RKO (cell line): Measurements from ENCODE around the gene CDK12.
"Not testable (repeated sequence)": the region's sequence is repeated elsewhere in the genome, so short reads cannot be mapped to it uniquely, and the experiment has no call there.

ENCODE experiments used
- DNase-seq: peaks from one replicate; pipeline ENCODE4 v3.0.0-alpha.2; 2016; ENCODE audit warnings: low spot score

CDK12 gene

DNA sequence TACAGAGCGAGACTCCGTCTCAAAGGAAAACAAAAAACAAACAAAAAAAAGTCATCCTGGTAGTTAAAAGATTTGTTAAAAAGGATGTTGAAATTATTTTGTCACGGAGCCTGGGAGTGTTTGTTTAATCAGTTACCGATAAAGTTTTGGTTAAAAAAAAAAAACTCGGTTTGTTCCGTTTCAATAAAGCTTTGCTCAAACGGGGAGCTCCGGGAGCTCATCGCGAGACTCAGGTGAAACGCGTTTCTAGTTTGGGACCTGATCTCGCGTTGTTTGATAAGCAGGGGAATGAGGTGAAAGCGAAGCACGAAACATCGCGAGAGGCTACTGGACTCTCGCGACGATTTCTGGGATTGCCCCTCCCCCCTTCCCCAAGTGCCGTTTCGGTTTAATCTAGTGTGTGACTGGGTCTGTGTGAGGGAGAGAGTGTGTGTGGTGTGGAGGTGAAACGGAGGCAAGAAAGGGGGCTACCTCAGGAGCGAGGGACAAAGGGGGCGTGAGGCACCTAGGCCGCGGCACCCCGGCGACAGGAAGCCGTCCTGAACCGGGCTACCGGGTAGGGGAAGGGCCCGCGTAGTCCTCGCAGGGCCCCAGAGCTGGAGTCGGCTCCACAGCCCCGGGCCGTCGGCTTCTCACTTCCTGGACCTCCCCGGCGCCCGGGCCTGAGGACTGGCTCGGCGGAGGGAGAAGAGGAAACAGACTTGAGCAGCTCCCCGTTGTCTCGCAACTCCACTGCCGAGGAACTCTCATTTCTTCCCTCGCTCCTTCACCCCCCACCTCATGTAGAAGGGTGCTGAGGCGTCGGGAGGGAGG lies at the start of gene CDK12:
TSS of gene CDK12 (plus strand) at position 374 of the 813 bp plus-strand sequence. CDS start 586 bp downstream, outside the sequence.
- DNase-seq = peak; percentile 99

DNA sequence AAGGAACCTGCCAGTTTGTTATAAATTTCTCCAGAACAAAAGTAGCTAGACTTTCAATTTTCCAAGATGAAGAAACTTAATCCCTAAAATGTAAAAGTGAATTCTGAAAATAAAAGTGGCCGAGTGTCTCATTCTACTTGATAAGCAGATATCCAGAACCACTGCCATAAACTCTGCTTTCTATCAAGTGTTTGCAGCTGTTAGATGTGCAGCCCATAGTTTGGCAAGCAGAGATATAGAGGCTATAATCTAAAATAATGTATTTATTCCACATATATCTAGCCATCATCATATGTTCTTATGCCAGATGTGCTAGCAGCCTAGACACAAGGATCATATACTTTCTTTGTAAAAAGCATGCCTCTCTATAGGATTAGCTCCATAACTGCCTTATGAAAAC lies 45.1 kb upstream of the CDK12 start:
- no peak for DNase-seq

DNA sequence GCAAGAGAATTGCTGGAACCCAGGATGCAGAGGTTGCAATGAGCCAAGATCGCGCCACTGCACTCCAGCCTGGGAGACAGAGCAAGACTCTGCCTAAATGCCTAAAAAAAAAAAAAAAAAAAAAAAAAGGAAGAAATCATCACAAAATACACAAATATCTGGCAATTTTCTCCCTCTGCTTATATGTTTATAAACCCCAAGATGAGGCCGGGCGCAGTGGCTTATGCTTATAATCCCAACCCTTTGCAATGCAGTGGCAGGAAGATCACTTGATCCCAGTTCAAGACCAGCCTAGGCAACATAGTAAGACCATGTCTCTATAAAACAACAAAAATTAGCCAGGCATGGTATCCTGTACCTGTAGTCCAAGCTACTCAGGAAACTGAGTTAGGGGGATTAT lies 31.7 kb upstream of the CDK12 start:
- DNase-seq = no peak

DNA sequence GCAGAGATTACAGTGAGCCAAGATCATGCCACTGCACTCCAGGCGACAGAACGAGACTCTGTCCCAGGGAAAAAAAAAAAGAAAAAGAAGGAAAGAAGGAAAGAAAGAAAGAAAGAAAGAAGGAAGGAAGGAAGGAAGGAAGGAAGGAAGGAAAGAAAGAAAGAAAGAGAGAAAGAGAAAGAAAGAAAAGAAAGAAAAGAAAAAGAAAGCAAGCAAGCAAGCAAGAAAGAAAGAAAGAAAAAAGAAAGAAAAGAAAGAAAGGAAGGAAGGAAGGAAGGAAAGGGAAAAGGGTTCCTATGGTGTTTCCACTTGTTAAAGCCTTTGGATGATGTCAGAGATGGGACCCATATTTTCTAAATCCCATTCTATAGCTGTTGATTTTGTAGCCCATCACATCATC lies 21.4 kb upstream of the CDK12 start:
- DNase-seq = not testable (repeated sequence)

DNA sequence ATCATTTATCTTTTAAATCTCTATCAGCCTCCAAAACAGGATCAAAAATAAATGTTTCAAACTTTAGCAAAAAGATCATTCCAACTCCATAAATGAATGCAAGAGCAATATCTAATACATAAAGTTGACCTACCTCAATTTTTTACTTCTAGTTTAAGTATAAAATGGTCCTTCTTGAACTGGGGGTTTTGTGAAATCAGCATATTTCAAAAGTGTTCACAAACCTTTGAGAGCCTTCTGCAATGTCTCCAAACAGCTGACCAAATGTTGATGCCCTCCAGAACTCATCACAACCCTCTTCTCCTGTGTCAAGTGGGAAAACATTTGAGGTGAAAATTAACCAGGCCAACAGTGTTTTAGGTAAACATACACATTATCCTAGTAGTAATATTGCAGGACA lies 18.0 kb upstream of the CDK12 start:
- no peak for DNase-seq

DNA sequence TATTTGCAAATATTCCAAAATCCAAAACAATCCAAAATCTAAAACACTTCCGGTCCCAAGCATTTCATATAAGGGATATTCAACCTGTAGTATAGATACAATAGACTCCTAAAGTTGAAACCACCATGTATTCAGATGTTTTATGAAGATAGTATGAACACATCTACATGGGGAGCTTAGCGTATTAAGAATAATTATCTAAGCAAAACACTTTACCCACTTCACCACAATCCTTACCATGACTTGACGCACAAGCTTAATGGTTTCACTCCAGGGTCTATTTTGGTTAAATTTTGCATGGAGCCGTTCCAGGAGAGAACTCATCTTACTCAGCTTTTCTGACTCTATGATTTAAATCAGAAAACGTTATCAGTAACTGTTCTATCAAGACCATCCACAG lies 13.7 kb upstream of the CDK12 start:
- no peak for DNase-seq

DNA sequence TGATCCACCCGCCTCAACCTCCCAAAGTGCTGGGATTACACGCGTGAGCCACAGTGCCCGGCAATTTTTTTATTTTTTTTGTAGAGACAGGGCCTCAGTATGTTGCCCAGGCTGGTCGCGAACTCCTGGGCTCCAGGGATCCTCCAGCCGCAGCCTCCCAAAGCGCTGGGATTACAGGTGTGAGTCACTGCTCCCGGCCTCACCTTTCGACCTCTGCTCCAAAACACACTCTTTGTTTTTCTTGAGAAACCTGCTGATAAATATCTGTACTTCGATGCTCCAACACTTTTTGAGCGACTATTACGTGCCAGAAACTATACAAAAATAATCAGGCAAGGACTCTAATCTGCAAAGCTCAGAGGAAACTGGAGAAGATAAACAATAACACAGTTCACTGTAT lies 11.2 kb upstream of the CDK12 start:
- peak; percentile 52 for DNase-seq

DNA sequence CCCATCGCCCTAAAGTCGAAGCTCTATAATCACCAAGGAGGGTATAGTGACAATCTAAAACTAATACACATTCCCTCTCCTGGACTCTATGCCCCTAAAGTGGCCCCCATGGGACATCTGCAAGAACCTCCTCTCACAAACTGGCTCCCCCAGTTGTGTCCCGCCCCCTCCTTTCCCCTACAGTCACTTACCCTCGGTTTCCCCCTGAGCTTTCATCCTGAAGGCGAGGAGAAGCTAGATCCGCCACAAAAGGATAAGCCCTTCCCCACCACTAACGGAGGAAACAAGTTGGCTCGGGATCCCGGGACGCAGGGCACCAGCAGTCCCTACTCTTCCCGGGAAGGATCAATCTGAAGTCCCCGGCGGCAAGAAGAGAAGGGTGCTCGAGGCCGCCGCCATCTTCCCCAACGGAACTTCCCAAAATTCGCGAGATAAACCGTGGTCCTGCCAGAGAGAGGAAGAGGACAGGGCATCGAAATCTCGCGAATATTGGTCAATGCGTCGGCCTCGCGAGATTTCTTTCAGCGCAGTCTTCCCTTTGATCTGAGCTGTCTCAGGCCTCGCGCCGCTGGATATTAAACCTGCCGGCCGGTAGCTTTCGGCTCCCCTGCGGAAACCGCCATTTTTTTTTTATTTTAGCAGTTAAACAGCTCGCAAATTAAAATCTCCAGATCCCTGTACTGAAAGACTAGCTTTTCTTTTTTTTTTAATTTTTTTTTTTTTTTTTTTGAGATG lies 10.3 kb upstream of the CDK12 start, which contains the start of gene MED1:
TSS of gene MED1 (minus strand) at position 417 of the 735 bp plus-strand sequence. CDS start at position 216, 201 bp downstream.
- peak; percentile 98 for DNase-seq

DNA sequence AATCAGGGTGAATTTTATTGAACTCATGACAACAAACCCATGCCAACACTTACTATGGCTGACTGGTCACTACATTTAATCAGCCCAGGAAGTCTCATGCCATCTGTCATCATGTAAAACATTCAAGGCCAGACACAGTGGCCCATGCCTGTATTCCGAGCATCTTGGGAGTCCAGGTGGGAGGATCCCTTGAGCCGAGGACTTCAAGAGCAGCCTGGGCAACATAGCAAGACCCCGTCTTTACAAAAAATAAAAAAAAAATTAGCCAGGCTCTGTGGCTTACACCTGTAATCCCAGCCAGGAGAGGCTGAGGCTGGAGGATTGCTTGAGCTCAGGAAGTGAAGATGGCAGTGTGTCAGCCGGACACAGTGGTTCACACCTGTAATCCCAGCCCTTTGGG lies 5.4 kb upstream of the CDK12 start:
- no peak for DNase-seq

DNA sequence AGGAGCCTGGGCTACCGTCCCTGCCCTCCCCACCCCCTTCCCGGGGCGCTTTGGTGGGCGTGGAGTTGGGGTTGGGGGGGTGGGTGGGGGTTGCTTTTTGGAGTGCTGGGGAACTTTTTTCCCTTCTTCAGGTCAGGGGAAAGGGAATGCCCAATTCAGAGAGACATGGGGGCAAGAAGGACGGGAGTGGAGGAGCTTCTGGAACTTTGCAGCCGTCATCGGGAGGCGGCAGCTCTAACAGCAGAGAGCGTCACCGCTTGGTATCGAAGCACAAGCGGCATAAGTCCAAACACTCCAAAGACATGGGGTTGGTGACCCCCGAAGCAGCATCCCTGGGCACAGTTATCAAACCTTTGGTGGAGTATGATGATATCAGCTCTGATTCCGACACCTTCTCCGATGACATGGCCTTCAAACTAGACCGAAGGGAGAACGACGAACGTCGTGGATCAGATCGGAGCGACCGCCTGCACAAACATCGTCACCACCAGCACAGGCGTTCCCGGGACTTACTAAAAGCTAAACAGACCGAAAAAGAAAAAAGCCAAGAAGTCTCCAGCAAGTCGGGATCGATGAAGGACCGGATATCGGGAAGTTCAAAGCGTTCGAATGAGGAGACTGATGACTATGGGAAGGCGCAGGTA lies 762 bp downstream of the CDK12 start:
- DNase-seq = peak; percentile 77

DNA sequence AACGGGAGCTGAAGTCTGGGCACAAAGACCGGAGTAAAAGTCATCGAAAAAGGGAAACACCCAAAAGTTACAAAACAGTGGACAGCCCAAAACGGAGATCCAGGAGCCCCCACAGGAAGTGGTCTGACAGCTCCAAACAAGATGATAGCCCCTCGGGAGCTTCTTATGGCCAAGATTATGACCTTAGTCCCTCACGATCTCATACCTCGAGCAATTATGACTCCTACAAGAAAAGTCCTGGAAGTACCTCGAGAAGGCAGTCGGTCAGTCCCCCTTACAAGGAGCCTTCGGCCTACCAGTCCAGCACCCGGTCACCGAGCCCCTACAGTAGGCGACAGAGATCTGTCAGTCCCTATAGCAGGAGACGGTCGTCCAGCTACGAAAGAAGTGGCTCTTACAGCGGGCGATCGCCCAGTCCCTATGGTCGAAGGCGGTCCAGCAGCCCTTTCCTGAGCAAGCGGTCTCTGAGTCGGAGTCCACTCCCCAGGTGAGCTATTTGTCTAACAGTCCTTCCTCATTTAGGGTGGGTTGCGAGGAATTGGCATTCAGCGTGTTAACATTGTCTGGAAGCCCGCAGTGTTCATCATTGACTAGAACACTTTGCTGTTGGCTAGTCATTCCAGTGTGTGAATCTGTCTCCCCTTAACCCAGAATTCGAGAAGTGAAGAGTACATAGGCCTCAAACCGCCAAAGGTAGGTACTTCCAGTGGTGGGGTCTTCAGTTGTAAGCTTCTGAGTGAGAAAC lies 1.5 kb downstream of the CDK12 start:
- peak; percentile 43 for DNase-seq

DNA sequence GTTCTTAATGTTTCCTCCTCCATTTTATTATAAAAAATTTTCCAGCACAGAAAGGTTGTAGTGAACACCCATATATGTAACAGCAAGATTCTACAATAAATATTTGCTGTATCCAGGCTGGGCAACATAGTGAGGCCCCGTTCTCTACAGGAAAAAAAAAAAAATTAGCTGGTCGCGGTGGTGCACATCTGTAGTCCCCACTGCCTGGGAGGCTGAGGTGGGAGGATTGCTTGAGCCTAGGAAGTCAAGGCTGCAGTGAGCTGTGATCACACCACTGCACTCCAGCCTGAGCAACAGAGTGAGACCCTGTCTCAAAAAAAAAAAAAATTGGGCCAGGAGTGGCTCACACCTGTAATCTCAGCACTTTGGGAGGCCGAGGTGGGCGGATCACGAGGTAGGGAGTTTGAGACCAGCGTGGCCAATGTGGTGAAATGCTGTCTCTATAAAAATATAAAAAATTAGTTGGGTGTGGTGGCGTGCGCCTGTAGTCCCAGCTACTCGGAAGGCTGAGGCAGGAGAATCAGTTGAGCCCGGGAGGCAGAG lies 3.4 kb downstream of the CDK12 start:
- DNase-seq = not testable (repeated sequence)

DNA sequence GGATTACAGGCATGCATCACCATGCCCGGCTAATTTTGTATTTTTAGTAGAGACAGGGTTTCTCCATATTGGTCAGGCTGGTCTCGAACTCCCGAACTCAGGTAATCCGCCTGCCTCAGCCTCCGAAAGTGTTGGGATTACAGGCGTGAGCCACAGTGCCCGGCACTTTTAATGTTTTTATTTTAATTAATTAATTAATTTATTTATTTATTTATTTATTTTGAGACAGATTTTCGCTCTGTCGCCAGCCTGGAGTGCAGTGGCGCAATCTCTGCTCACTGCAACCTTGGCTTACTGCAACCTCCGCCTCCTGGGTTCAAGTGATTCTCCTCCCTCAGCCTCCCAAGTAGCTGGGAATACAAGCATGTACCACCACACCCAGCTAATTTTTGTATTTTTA lies 7.3 kb downstream of the CDK12 start:
- DNase-seq = not testable (repeated sequence)

DNA sequence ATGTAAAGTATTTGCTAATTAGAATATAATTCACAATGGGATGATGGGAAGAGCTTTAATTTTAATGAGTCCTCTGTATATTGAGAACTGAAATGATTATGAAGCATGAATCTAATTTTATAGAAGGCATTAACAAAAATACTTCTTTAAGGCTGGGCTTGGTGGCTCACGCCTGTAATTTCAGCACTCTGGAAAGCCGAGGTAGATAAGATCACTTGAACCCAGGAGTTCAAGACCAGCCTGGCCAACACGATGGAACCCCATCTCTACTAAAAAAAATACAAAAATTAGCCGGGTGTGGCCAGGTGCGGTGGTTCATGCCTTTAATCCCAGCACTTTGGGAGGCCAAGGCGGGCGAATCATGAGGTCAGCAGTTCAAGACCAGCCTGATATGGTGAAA lies 12.0 kb downstream of the CDK12 start:
- DNase-seq = no peak

DNA sequence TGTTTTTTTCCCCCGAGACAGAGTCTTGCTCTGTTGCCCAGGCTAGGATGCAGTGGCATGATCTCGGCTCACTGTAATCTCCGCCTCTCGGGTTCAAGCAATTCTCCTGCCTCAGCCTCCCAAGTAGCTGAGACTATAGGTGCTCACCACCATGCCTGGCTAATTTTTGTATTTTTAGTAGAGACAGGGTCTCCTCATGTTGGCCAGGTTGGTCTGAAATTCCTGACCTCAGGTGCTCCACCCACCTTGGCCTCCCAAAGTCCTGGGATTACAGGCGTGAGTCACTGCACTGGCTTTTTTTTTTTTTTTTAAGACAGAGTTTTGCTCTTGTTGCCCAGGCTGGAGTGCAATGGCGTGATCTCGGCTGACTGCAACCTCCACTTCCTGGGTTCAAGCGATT lies 18.3 kb downstream of the CDK12 start:
- DNase-seq = not testable (repeated sequence)

DNA sequence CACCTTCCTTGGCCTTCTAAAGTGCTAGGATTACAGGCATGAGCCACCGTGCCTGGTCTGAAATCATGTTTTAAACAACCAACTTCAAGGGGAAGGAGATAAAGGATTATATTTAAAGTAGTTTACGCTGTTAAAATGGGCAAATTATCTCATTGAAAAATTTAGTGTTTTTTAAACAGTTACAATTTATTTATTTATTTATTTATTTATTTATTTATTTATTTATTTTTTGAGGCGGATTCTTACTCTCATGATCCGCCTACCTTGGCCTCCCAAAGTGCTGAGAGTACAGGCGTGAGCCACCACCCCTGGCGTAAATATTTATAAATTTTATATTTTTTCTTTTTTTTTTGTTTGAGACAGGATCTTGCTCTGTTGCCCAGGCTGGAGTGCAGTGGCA lies 22.2 kb downstream of the CDK12 start:
- no peak for DNase-seq

DNA sequence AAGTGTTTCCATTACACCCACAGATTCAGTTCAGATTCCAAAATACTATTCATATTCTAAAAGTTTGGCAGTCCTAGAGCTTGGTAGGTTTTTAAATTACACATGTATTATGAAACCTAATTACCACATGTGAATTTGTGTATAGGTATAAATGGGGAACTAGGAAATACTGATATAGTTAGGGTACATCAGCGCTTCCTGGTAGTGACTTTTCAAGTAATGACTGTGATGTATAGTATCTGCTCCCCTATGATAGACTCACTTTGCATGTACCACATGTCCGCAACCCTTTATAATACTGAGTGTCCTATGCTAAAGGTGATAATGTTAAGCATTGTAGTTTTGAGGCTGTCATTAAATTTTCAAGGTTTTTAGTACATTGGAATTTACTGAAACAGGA lies 22.9 kb downstream of the CDK12 start:
- DNase-seq = no peak

DNA sequence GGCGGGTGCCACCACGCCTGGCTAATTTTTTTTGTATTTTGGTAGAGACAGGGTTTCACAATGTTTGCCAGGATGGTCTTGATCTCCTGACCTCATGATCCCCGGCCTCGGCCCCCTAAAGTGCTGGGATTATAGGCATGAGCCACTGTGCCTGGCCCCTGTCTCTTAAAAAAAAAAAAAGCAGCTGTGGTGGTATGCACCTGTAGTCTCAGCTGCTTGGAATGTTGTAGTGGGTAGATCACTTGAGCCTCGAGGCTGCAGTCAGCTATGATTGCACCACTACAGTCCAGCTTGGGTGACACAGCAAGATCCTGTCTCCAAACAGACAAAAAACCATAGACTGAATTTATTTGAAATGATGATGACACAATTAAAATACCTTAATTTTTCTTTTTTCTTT lies 24.3 kb downstream of the CDK12 start:
- peak; percentile 63 for DNase-seq

DNA sequence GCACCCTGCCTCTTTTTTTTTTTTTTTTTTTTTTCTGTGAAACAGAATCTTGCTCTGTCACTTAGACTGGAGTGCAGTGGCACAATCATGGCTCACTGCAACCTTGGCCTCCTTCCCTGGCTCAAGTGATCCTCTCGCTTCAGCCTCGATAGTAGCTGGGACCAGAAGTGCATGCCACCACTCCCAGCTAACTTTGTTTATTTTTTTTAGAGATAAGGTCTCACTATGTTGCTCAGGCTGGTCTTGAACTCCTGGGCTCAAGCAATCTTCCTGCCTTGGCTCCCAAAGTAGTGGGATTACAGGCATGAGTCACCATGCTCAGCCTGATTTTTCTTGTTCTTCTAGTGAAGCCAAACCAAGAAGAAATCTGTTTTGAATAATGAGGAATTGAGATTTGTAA lies 25.0 kb downstream of the CDK12 start:
- no peak for DNase-seq

DNA sequence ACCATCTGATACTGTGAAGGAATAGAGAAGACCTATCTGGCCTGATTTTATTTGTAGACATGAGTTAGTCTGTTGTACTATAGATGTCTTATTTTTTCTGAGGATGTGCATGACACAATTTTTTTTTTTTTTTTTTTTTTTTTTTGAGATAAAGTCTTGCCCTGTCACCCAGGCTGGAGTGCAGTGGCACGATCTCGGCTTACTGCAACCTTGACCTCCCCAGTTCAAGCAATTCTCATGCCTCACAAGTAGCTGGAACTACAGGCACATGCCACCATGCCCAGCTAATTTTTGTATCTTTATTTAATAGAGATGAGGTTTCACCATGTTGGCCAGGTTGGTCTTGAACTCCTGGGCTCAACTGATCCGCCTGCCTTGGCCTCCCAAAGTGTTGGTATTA lies 26.2 kb downstream of the CDK12 start:
- DNase-seq = not testable (repeated sequence)

DNA sequence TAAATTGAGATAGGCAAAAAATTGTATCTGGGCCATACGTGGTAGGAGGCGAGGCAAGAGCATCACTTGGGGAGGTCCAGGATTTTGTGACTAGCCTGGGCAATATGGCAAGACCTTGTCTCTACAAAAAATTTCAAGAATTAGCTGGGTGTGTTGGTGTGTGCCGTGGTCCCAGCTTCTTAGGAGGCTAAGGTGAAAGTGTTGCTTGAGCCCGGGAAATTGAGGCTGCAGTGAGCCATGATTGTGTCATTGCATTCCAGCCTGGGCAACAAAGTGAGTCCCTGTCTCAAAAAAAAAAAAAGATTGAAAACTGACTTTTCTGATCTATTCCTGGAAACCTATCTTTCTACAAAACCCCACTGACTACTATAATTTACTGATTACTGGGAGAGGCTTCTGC lies 26.7 kb downstream of the CDK12 start:
- no peak for DNase-seq

DNA sequence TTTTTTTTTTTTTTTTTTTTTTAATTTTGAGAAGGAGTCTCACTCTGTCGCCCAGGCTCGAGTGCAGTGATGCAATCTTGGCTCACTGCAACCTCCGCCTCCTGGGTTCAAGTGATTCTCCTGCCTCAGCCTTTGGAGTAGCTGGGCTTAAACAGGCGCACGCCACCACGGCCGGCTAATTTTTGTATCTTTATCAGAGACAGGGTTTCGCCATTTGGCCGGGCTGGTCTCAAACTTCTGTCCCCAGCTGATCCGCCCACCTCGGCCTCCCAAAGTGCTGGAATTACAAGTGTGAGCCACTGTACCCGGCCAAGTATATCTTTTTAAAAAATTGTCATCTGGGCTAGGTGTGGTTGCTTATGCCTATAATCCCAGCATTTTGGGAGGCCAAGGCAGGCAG lies 35.6 kb downstream of the CDK12 start:
- DNase-seq = not testable (repeated sequence)
